Measurements from ENCODE around the gene TAF7. TPM values are rescaled to one million over a fixed set of nuclear protein-coding genes. Genes with fewer than 3 reads are reported as not detected.

The TAF7 gene
- total and polyA plus RNA-seq, 2 donors (not counting 1 experiment from before 2014, with no cell fraction given): 73.0 to 107 TPM

DNA sequence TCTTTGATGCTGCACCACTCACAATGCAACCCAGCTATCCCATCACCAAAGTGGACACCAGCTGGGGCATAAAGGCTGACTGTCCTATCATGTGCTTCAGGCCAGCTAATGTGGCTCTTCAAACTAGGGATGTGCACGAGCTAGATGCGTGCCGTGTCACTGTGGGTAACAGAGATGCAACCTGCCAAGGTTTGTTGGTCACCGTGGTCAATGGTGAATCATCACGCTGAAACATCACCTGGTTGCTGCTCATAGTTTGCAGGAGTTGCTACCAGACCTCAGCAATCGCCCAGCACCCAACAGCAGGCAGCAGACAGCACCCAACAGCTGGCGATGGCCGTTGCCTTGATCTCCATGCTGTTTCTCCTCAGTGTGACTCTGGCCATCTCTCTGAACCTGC is 7.6 kb upstream of the TAF7 start:
- Histone ChIP-seq H3K9me3 (ENCODE audit: control insufficient read depth, insufficient read depth, low read depth, low read length) (no peaks in the 10 kb centered on the region), H3K79me2 (ENCODE audit: control insufficient read depth, insufficient read depth, low read length) (no peaks in the 10 kb centered on the region)
- no peak for TF ChIP-seq EZH2 (IDR thresholded peaks at IDR 0.05; ENCODE audit: low read length, missing control alignments)
- TF ChIP-seq, protein P1, sequence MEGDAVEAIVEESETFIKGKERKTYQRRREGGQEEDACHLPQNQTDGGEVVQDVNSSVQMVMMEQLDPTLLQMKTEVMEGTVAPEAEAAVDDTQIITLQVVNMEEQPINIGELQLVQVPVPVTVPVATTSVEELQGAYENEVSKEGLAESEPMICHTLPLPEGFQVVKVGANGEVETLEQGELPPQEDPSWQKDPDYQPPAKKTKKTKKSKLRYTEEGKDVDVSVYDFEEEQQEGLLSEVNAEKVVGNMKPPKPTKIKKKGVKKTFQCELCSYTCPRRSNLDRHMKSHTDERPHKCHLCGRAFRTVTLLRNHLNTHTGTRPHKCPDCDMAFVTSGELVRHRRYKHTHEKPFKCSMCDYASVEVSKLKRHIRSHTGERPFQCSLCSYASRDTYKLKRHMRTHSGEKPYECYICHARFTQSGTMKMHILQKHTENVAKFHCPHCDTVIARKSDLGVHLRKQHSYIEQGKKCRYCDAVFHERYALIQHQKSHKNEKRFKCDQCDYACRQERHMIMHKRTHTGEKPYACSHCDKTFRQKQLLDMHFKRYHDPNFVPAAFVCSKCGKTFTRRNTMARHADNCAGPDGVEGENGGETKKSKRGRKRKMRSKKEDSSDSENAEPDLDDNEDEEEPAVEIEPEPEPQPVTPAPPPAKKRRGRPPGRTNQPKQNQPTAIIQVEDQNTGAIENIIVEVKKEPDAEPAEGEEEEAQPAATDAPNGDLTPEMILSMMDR (conservative IDR thresholded peaks at IDR 0.05 in 1 of 2, IDR thresholded peaks at IDR 0.05 in 1 of 2; ENCODE audit: low read depth in 1 of 2, low read length in 2 of 2): no peak

DNA sequence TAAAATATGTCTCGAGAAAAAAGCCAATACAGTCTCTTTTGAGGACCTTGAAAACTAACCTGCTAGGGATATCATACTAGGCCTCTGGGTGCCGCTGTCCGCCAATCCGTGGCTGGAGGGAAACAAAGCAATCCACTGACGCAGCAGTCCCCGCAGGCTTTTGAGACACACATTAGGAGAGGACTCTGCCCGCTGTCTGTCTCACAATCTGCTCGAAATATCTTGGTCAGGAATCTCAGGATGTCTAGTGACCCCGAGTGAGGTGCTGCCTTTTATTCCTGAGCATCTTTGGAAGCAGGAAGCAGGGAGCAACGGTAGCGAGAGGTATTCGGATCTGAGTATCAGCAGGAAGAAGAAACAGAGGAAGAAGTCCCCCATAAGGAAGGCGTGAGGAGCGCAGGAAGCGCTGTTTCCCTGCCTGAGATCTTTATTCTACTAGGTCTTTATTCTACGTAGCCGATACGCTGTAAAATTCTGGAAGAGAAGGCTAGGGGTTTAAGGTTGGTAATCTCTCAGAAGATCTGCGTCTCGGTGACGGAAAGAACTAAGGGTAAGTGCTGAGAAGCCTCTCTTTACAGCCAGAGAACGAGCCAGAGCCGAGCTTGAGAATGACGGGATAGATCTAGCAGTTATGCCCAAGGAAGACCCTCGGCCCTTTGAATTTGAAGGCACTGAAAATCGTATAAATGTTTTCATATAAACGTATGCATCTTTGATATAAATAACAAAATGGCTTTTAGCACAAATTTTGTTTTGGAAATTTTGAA is 5.7 kb upstream of the TAF7 start:
- H3K4me3 ChIP-seq (replicated peaks in 1 of 4; ENCODE audit: control extremely low read depth in 1 of 4, insufficient read depth in 1 of 4, low read depth in 3 of 4, low read length in 4 of 4): peak overlapping the region; percentile 24 to 80 (median 54)
- no peaks in the 10 kb centered on the region for H3K36me3 ChIP-seq (ENCODE audit: control insufficient read depth, insufficient read depth, low read length)
- H4K20me1 ChIP-seq (ENCODE audit: control insufficient read depth, extremely low read depth, insufficient read depth, low read length): no peaks in the 10 kb centered on the region
- H3K27ac ChIP-seq (ENCODE audit: insufficient read depth, low read length): peak overlapping the region; percentile 13
- peak overlapping the region; percentile 75 for H2AFZ ChIP-seq (ENCODE audit: low read length)
- no peaks in the 10 kb centered on the region for H3K79me2 ChIP-seq (ENCODE audit: control insufficient read depth, insufficient read depth, low read length)
- peak overlapping the region; percentile 41 for H3K9ac ChIP-seq (ENCODE audit: insufficient read depth, low read length)
- TF ChIP-seq, protein P1 (conservative IDR thresholded peaks at IDR 0.05 in 1 of 2, IDR thresholded peaks at IDR 0.05 in 1 of 2; ENCODE audit: low read depth in 1 of 2, low read length in 2 of 2): peak; percentile 77 to 80
- TF ChIP-seq EZH2 (IDR thresholded peaks at IDR 0.05; ENCODE audit: low read length, missing control alignments): no peak
- peak; percentile 77 to 78 for DNase-seq (ENCODE audit: low read depth in 2 of 2)
- H3K4me2 ChIP-seq (ENCODE audit: extremely low read depth, insufficient read depth, low read length): peak overlapping the region; percentile 73
- no peaks in the 10 kb centered on the region for H3K27me3 ChIP-seq (ENCODE audit: control insufficient read depth, insufficient read depth, low read length)
- H3K9me3 ChIP-seq (ENCODE audit: control insufficient read depth, insufficient read depth, low read depth, low read length): no peaks in the 10 kb centered on the region
- H3K4me1 ChIP-seq (ENCODE audit: control insufficient read depth, extremely low read depth, insufficient read depth, low read length): no peaks in the 10 kb centered on the region

More for the DNA sequence above, 7.6 kb upstream of the TAF7 start:
- H3K4me3 ChIP-seq (replicated peaks in 1 of 4; ENCODE audit: control extremely low read depth in 1 of 4, insufficient read depth in 1 of 4, low read depth in 3 of 4, low read length in 4 of 4): no peak overlapping the region
- no peaks in the 10 kb centered on the region for H3K4me1 ChIP-seq (ENCODE audit: control insufficient read depth, extremely low read depth, insufficient read depth, low read length)
- DNase-seq (ENCODE audit: low read depth in 2 of 2): no peak
- no peak overlapping the region for H2AFZ ChIP-seq (ENCODE audit: low read length)
- H3K27ac ChIP-seq (ENCODE audit: insufficient read depth, low read length): no peak overlapping the region
- H3K36me3 ChIP-seq (ENCODE audit: control insufficient read depth, insufficient read depth, low read length): no peaks in the 10 kb centered on the region
- no peak overlapping the region for H3K9ac ChIP-seq (ENCODE audit: insufficient read depth, low read length)
- no peaks in the 10 kb centered on the region for H4K20me1 ChIP-seq (ENCODE audit: control insufficient read depth, extremely low read depth, insufficient read depth, low read length)
- H3K4me2 ChIP-seq (ENCODE audit: extremely low read depth, insufficient read depth, low read length): no peak overlapping the region
- H3K27me3 ChIP-seq (ENCODE audit: control insufficient read depth, insufficient read depth, low read length): no peaks in the 10 kb centered on the region

DNA sequence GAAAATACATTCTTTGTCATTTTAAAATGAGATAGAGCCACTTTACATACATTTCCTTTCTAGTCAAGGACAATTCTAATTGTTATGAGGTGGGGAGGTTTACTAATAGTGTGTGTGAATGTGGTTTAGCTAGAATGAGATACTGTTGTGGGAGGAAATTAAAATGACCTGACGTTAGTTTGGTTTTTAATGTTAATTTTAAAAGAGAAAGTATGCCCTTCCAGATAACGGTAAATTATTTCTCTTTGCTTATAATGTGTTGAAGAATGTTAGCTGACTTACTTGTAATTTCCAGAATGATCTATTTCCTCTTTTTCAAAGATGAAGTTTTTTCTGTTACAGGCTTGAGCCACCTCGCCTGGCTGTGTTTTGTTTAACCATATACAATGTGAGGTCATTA is 1.7 kb upstream of the TAF7 start:
- H3K4me1 ChIP-seq (ENCODE audit: control insufficient read depth, extremely low read depth, insufficient read depth, low read length): no peaks in the 10 kb centered on the region

More for the DNA sequence above, 1.7 kb upstream of the TAF7 start:
- peaks cover 5% of the 10 kb centered on the region for H3K36me3 ChIP-seq (ENCODE audit: control insufficient read depth, insufficient read depth, low read length)
- H4K20me1 ChIP-seq (ENCODE audit: control insufficient read depth, extremely low read depth, insufficient read depth, low read length): no peaks in the 10 kb centered on the region
- H3K27ac ChIP-seq (ENCODE audit: insufficient read depth, low read length): no peak overlapping the region
- H3K9ac ChIP-seq (ENCODE audit: insufficient read depth, low read length): no peak overlapping the region
- peaks cover 12% of the 10 kb centered on the region for H3K9me3 ChIP-seq (ENCODE audit: control insufficient read depth, insufficient read depth, low read depth, low read length)
- H2AFZ ChIP-seq (ENCODE audit: low read length): no peak overlapping the region
- H3K79me2 ChIP-seq (ENCODE audit: control insufficient read depth, insufficient read depth, low read length): peaks cover 23% of the 10 kb centered on the region
- DNase-seq (ENCODE audit: low read depth in 2 of 2): no peak
- no peak overlapping the region for H3K4me2 ChIP-seq (ENCODE audit: extremely low read depth, insufficient read depth, low read length)
- H3K27me3 ChIP-seq (ENCODE audit: control insufficient read depth, insufficient read depth, low read length): no peaks in the 10 kb centered on the region
- H3K4me3 ChIP-seq (replicated peaks in 1 of 4; ENCODE audit: control extremely low read depth in 1 of 4, insufficient read depth in 1 of 4, low read depth in 3 of 4, low read length in 4 of 4): no peak overlapping the region
- TF ChIP-seq, protein P1 (conservative IDR thresholded peaks at IDR 0.05 in 1 of 2, IDR thresholded peaks at IDR 0.05 in 1 of 2; ENCODE audit: low read depth in 1 of 2, low read length in 2 of 2): no peak
- no peak for TF ChIP-seq EZH2 (IDR thresholded peaks at IDR 0.05; ENCODE audit: low read length, missing control alignments)

All from fibroblast of lung (primary cell).